HG02938 (cell line): Measurements from ENCODE around the gene ATP10D.
A peak's percentile ranks its signal among the peaks of the same experiment; 100 is the strongest.

Source experiments
- ATAC-seq: cut with Tn5 transposase; IDR thresholded peaks from one replicate; pipeline ENCODE4 v1.9.1; 2021; ENCODE audit warnings: mild to moderate bottlenecking, moderate library complexity; ENCODE audit not compliant: unreplicated experiment

The ATP10D gene

GRCh38 chr4:47572981-47573380 is 87.9 kb downstream of the ATP10D start:
- ATAC-seq: no peak

- ATAC-seq: no peak
Measured at GRCh38 chr4:47577779-47578553, 92.9 kb downstream of the ATP10D start.

GRCh38 chr4:47579235-47579634 is 94.2 kb downstream of the ATP10D start:
- no peak for ATAC-seq

GRCh38 chr4:47590325-47590724 is 105.2 kb downstream of the ATP10D start:
- ATAC-seq: no peak

GRCh38 chr4:47597696-47598095 is 112.6 kb downstream of the ATP10D start:
- ATAC-seq: no peak

GRCh38 chr4:47598320-47598719 is 113.2 kb downstream of the ATP10D start:
- ATAC-seq: no peak

GRCh38 chr4:47598896-47599295 is 113.8 kb downstream of the ATP10D start:
- no peak for ATAC-seq

- ATAC-seq: no peak
Measured at GRCh38 chr4:47606482-47606881, 121.4 kb downstream of the ATP10D start.

- no peak for ATAC-seq
Measured at GRCh38 chr4:47612116-47613023, 127.3 kb downstream of the ATP10D start.

- no peak for ATAC-seq
Measured at GRCh38 chr4:47615385-47615784, 130.3 kb downstream of the ATP10D start.

GRCh38 chr4:47617607-47618006 is 132.5 kb downstream of the ATP10D start:
- peak; percentile 59 for ATAC-seq

- no peak for ATAC-seq
Measured at GRCh38 chr4:47619691-47620090, 134.6 kb downstream of the ATP10D start.

GRCh38 chr4:47621181-47621580 is 136.1 kb downstream of the ATP10D start:
- ATAC-seq: no peak

- ATAC-seq: no peak
Measured at GRCh38 chr4:47624031-47624441, 139.0 kb downstream of the ATP10D start.

- no peak for ATAC-seq
Measured at GRCh38 chr4:47631161-47631560, 146.1 kb downstream of the ATP10D start.

- ATAC-seq: no peak
Measured at GRCh38 chr4:47639531-47639930, 154.5 kb downstream of the ATP10D start.

- no peak for ATAC-seq
Measured at GRCh38 chr4:47640911-47641310, 155.8 kb downstream of the ATP10D start.

GRCh38 chr4:47641755-47642154 is 156.7 kb downstream of the ATP10D start:
- ATAC-seq: no peak

GRCh38 chr4:47642191-47642830 is 157.2 kb downstream of the ATP10D start:
- no peak for ATAC-seq
